Measurements from ENCODE around the gene PTPRN2.

DNA sequence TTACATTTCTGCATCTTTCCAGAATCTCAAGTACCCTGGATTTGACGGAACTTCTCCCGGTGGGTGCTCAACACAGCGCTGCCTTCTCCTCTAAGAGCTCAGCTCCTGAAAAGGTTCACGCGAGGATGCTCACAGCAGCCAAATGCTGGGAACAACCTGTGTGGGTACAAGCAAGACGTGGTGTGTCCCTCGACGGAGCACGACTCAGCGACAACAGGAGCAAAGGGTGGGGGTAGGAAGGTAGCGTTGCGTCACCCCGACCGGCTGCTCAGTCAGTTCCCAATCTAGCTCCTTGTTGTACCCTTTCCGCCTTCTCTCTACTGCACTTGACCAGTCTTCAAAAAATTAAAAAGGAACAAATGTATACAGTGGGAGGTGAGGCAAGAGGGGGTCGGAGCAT is 117.3 kb downstream of the PTPRN2 start:
- TF ChIP-seq, protein P1, sequence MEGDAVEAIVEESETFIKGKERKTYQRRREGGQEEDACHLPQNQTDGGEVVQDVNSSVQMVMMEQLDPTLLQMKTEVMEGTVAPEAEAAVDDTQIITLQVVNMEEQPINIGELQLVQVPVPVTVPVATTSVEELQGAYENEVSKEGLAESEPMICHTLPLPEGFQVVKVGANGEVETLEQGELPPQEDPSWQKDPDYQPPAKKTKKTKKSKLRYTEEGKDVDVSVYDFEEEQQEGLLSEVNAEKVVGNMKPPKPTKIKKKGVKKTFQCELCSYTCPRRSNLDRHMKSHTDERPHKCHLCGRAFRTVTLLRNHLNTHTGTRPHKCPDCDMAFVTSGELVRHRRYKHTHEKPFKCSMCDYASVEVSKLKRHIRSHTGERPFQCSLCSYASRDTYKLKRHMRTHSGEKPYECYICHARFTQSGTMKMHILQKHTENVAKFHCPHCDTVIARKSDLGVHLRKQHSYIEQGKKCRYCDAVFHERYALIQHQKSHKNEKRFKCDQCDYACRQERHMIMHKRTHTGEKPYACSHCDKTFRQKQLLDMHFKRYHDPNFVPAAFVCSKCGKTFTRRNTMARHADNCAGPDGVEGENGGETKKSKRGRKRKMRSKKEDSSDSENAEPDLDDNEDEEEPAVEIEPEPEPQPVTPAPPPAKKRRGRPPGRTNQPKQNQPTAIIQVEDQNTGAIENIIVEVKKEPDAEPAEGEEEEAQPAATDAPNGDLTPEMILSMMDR (IDR thresholded peaks at IDR 0.05): no peak
- TF ChIP-seq ZFX (IDR thresholded peaks at IDR 0.05; ENCODE audit: borderline replicate concordance): no peak
